DMS114 treated with DMSO at 0.1 percent for 48 hours (cell line): ENCODE data around the gene SBF2.
"Not testable (repeated sequence)": the region's sequence is repeated elsewhere in the genome, so short reads cannot be mapped to it uniquely, and the experiment has no call there.

Source experiments
- DNase-seq: peaks from one replicate; lab custom pipeline; 2025; ENCODE audit not compliant: unreplicated experiment; lab: John Stamatoyannopoulos, UW

SBF2 gene

GRCh38 chr11:10072841-10073240 lies 221.2 kb downstream of the SBF2 start:
- no peak for DNase-seq

DNA sequence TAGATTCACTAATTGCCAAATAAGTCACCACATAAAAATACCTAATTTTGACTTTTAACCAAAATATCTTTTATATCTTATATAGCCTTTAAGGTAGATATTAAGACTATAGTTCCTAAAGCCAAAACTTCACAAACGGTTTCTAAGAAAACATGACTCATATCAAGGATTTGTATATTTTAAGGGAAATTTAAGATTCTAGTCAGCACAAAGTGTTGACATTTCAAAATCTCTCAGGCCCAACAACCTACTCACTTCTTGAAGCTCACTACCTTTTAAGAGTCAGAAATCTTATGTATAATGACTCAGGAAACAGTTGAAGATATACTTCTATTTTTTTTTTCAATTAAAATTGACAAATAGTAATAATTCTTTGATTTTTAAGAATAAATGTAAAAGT lies 221.9 kb downstream of the SBF2 start:
- DNase-seq, result no peak

DNA sequence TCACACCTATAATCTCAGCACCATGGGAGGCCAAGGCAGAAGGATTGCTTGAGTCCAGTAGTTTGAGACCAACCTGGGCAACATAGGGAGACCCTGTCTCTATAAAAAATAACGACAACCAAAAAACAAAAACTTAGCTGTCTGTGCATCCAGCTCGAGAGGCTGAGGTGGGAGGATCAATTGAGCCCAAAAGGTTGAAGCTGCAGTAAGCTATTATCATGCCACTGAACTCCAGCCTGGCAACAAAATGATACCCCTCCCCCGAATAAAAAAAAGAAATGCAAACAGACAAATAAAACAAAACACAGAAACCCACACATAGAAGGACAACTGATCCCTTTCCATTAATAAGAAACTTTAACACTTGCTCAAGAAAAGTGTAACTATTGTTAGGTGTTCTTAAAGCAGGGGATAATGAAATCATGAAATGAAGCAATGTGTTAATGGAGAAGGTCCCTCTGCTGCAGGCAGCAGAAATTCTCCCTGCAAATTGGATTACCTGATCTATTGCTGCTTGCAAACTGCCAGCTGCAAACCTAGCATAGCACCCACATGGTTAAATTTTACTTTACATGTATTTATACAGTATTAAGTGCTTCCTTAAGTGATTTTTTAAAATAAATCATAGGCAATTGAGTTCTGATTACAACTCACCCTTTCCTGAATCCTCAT lies 226.3 kb downstream of the SBF2 start:
- DNase-seq, result no peak

DNA sequence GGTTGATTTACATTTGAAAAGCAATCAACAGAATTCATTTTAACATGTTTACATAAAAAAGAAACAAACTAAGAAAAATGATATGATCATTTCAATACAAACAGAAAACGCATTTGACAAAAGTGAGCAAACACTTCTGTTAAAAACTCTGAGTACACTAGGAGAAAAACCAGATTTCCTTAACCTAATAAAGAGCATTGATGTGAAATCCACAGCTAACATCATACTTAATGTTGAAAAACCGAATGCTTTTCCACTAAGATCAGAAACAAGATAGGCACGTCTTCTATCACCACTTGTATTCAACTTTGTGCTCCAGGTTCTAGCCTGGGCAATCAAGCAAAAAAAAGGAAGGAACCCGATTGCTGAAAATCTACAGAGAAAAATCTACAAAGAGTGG lies 227.6 kb downstream of the SBF2 start:
- no peak for DNase-seq

DNA sequence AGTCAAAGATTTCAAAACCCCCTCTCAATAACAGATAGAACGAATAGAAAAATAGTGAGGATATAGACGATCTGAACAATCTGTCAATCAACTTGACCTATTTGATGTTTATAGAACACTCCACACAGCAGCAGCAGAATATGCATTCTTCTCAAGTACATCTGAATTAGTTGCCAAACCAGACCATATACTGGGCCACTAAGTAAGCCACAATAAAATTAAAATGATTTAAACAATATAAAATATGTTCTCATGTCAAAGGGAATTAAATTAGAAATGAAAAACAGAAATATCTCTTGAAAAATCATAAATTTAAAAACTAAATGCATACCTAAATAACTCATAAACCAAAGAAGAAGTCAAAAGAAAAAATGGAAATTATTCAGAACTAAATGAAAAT lies 229.2 kb downstream of the SBF2 start:
- DNase-seq, result no peak

DNA sequence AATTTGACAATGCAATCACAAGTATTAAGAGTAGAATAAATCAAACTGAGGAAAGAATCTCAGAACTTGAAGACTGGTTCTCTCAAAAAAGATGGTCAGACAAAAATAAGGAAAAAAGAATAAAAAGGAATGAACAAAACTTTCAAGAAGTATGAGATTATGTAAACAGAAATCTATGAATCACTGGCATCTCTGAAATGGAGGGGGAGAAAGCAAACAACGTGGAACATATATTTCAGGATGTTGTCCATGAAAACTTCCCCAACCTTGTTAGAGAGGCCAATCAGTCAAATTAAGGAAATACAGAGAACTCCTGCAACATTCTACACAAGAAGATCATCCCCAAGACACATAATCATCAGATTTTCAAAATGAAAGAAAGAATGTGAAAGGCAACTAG lies 235.7 kb downstream of the SBF2 start:
- no peak for DNase-seq

DNA sequence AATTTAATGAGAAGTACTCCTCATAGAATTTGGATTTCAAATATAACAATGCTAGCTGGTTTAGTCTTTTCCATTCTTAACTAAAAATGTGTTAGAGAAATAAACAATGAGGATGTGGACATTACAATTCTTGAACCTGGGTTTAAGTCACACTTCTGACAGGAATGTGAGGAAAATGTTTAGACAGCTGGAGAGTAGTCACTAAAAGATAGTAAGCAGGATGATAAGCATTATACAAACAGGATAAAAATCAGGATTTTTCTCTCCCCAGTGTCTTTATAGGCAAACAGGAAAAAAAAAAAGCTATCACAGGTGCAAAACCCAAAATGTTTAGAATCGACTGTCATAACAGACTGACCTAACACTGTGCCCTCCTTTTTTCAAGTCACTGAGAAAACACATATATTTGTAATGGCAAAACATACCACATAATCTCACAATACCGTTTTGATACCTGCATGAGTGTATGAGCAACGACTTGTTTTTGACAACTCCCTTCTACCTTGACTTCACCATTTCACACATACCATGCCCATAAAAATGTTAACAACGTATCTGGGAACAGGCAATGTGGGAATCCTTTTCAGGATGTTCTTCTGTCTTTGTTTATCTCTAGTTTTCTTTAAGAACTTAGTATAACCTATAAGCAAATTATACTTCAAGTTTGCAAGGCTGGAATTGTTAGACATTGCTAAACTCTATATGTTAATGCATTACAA lies 242.0 kb downstream of the SBF2 start:
- no peak for DNase-seq

DNA sequence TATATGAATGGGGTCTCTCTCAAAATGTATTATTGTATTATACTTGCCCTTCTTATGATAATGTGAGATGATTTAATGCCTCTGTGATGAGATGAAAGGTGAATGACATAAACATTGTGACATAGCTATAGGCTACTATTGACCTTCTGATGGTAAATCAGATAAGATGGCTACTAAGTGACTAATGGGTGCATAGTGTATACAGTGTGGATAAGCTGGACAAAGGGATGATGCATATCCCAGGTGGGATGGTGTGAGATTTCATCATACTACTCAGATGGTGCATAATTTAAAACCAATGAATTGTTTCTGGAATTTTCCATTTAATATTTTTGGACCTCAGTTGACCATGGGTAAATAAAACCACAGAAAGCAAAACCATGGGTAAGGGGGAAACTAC lies 243.5 kb downstream of the SBF2 start:
- no peak for DNase-seq

- DNase-seq, result no peak
These were observed 244.3 kb downstream of the SBF2 start for GRCh38 chr11:10049756-10050155.

DNA sequence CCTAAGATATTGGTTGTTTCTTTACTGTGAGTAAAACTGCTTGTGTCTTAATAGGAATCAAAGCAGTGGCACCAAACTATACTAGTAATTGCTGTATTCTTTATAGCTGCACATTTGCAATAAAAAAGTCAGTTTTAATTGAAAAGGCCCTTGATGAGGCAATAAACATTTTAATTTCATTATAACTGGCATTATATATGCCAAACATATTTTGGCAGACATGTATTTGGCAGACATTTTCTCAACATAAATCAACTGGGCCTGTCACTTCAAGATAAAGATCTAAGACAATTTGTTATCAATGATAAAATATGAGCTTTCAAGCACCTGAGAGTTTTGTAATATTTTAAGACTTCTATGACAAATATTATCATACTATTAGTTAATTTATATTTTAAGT lies 245.7 kb downstream of the SBF2 start:
- no peak for DNase-seq

DNA sequence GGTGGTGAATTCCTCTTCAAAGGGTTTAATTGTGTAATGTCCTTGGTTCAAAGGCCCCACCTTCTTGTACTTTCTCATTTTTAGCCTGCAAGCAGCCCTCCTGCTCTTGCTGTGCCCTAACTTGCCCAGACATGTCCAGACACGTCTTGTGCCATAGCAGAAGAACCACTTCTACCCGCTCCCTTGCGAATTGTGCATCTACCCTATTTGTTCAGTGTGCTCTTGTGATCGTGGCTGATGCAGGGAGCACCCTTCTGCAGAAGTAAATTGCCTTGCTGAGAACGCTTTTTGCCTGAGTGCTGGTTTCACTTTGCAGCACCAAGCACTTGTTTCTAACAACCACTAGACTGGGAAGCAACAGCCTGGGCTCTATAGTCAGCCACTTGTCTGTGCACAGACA lies 249.4 kb downstream of the SBF2 start:
- DNase-seq, result no peak

- DNase-seq, result no peak
These were observed 251.3 kb downstream of the SBF2 start for GRCh38 chr11:10042699-10043098.

- no peak for DNase-seq
These were observed 252.1 kb downstream of the SBF2 start for GRCh38 chr11:10041748-10042446.

- no peak for DNase-seq
These were observed 252.7 kb downstream of the SBF2 start for GRCh38 chr11:10041332-10041731.

DNA sequence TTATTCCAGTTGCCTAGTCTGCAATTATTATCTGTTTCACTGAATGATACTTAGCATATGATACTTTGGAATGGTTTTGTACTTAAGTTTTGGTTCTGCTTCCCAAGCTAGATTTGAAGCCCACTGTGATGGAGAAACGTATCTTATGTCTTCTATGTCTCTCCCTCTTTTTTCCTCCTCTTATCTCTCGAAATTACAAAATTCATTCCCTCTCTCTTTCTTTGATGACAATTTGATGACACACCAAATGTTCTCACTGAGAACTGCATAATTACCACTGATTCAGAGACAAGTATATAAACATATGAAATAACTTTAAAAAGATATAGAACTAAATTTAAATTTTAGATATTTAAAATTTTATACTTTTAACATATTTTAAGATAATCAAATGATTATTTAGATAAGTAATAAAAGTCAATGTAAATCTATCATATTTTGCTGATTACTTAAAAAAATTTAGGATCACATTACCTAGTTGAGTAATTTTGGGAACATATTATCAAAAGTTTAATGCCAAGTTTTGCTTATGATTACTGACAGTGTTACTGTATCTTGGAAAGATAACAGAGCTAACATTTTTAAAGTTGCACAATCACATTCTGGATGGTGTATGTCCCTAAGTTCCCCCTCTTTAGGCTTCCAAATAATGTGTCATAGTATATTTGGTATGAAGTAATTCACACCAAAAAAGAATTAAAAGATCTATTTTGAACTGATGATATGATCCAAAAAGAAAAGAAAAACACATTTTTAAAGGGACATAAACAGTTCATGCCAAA lies 255.3 kb downstream of the SBF2 start:
- no peak for DNase-seq

DNA sequence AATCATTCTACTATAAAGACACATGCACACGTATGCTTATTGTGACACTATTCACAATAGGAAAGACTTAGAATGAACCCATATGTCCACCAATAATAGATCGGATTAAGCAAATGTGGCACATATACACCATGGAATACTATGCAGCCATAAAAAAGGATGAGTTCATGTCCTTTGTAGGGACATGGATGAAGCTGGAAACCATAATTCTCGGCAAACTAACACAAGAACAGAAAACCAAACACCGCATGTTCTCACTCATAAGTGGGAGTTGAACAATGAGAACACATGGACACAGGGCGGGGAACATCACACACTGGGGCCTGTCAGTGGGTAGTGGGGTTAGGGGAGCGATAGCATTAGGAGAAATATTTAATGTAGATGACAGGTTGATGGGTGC lies 258.1 kb downstream of the SBF2 start:
- DNase-seq, result not testable (repeated sequence)

DNA sequence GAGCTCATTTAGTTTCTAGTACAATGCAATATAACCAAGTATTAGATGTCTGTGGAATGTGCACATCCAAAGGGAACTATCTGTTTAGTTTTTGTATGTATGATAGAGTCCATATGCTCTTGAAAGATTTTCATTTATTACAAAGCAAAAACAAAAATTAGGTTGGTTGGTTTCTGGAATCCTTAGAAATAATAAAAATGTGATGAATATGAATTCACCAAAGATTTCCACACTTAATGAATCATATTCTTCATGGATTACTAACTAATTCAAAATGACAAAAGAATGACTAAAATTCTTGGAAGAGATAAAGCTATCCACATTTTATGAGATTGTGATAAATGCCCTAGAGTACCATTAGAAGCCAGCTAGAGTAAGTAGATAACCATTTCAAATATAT lies 261.1 kb downstream of the SBF2 start:
- DNase-seq, result no peak

DNA sequence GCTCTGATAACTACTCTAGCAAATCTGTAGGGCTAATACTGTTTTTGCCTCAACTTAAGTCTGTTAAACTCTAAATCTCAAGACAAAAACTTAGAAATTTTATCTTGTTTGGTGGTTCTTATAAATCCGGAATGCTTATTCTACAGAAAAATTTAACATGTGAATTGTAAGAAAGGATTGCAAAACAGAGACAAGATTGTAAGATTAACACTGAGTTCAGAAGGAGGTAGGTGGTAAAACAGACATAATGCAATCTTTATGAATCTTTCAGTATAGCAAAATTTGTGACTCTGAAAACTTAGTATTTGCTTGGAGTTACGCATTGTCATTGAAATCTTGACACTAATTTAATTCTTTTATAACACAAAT lies 263.9 kb downstream of the SBF2 start:
- no peak for DNase-seq

- DNase-seq, result no peak
These were observed 264.5 kb downstream of the SBF2 start for GRCh38 chr11:10029386-10030121.

GRCh38 chr11:10026514-10026913 lies 267.5 kb downstream of the SBF2 start:
- no peak for DNase-seq

GRCh38 chr11:10023212-10023611 lies 270.8 kb downstream of the SBF2 start:
- DNase-seq, result no peak
